Lower leg skin (tissue), 4 donors: Measurements from ENCODE around the gene LIPT1. TPM values are rescaled to one million over a fixed set of nuclear protein-coding genes. Genes with fewer than 3 reads are reported as not detected.
A peak's percentile ranks its signal among the peaks of the same experiment; 100 is the strongest.

Source experiments
- DNase-seq, 2 donors: peaks; one replicate each; pipeline ENCODE4 v3.0.0-alpha.2; 2019; ENCODE audit warnings: low spot score in 2 of 2
- H3K4me3 ChIP-seq: fragments of 200-600 bp; sonication (generic); 2 replicates; pipeline ENCODE4 v1.5.1; 2017; ENCODE audit warnings: mild to moderate bottlenecking, low read depth; ENCODE audit not compliant: poor library complexity, severe bottlenecking
- POLR2A ChIP-seq, 2 donors: fragments of 450-650 bp; IDR thresholded peaks; one replicate each; pipeline ENCODE4 v1.6.1; 2016 to 2017; ENCODE audit warnings: antibody characterized with exemption in 2 of 2, mild to moderate bottlenecking in 1 of 2, moderate library complexity in 1 of 2
- WGBS, 2 donors: methylation state at CpG; one replicate each; pipeline ENCODE4 v1.1.5; 2018; 5-methylcytosine and 5-hydroxymethylcytosine counted together
- intact Hi-C: fragments of 100-400 bp; cut with DNase I; formaldehyde crosslinking; loops from one replicate; pipeline ENCODE4 v1.15.0; 2023; ENCODE audit warnings: low total_unique reads
- total RNA-seq, 4 donors: library from RNA; depleted of rRNA; stranded (reverse); fragments of >200 nt; gene quantifications; one replicate each; pipeline ENCODE4 v1.1.0, GENCODE V29; 2016
- TF ChIP-seq, protein P1 (sequence below), 3 donors: fragments of 450-650 bp; IDR thresholded peaks; one replicate each; pipeline ENCODE4 v1.5.1; 2016; ENCODE audit warnings: antibody characterized with exemption in 3 of 3, mild to moderate bottlenecking in 3 of 3, moderate library complexity in 2 of 3

LIPT1 gene
- 1 to 10 TPM; 3.3 to 9.8 (median 5.7) TPM for total RNA-seq

DNA sequence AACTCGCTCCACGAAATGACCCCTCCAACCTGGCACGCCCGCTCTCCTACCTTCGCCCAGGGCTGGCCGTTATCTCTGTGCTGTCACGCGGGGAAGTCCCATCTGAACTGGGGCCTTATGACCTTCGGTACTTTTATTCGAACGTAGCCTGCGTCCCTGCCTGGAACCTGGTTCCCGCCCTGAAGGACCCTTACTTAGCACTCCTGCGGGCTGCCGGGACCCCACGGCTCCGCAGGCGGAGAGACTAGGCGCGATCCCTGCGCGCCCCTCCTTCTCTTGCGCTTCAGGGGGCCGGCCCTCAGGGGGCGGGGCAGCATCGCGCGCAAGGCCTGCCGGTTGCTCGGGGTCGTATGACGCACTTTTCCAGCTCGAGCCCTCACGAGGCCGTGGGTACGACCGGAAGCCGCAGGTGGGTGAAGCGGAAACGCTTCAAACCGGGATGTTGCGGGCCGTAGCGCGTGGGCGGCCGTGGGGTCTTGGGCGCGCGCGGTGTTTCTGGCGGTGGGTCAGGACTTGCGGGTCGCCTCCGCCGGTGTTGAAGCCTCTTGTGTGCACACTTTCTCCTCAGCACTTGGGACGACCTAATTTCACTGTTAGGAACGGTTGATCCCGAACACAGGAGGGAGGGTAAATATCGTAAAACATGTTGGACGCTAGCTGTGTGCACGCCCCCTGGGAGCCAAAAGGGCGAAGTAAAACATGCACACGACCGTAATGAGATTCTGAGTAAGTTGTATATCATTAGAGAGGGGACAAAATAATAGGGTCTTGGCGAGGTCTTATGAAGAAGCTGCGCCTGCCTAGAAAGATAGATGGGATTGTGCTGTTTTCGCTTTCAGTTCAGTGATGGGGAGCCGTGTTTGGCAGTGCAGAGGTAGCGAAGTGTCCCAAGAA lies at the start of gene LIPT1, which contains the start of gene TSGA10:
Gene LIPT1, plus strand, starts transcription at position 325 of the 894 bp plus-strand sequence. CDS start 6,991 bp downstream, outside the sequence.
Gene TSGA10, minus strand, starts transcription at position 300 of the 894 bp plus-strand sequence. CDS start 45,503 bp downstream, outside the sequence.
- WGBS, 2 donors: 0 to 1% methylated on average over 45 to 48 of the region's 70 CpGs
- H3K4me3 ChIP-seq: peak within 1 kb of the TSS; percentile 55
- intact Hi-C loops: no loop called here
- peak in 1 of 2 donors; percentile 42 for TF ChIP-seq POLR2A (IDR thresholded peaks at IDR 0.05)
- TF ChIP-seq, protein P1, sequence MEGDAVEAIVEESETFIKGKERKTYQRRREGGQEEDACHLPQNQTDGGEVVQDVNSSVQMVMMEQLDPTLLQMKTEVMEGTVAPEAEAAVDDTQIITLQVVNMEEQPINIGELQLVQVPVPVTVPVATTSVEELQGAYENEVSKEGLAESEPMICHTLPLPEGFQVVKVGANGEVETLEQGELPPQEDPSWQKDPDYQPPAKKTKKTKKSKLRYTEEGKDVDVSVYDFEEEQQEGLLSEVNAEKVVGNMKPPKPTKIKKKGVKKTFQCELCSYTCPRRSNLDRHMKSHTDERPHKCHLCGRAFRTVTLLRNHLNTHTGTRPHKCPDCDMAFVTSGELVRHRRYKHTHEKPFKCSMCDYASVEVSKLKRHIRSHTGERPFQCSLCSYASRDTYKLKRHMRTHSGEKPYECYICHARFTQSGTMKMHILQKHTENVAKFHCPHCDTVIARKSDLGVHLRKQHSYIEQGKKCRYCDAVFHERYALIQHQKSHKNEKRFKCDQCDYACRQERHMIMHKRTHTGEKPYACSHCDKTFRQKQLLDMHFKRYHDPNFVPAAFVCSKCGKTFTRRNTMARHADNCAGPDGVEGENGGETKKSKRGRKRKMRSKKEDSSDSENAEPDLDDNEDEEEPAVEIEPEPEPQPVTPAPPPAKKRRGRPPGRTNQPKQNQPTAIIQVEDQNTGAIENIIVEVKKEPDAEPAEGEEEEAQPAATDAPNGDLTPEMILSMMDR (IDR thresholded peaks at IDR 0.05): no peak
- peak; percentile 91 to 98 for DNase-seq

DNA sequence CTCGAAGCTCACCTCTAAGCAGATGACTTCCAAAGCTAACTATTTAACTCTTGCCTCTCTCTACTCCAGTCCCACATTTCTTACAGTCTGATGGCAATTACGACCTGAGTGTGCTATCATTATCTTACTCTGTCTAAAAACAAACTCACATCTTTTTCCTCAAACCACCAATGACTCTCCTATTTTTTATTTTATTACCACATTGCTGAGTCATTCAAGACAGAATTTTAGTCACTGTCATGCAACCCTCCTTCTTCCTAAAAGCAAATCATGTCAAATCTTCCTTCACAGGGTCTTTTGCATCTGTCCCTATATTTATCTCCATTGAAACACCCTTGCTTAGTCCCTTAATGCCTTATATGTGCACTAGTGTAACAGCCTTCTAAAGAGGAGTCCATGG lies 47.9 kb upstream of the LIPT1 start:
- TF ChIP-seq, protein P1 (IDR thresholded peaks at IDR 0.05): no peak
- TF ChIP-seq POLR2A (IDR thresholded peaks at IDR 0.05): no peak
- WGBS, 2 donors: 70 to 72% methylated on average over 2 of the region's 2 CpGs
- no peak overlapping the region for H3K4me3 ChIP-seq
- no peak for DNase-seq
- intact Hi-C loops: no loop called here

DNA sequence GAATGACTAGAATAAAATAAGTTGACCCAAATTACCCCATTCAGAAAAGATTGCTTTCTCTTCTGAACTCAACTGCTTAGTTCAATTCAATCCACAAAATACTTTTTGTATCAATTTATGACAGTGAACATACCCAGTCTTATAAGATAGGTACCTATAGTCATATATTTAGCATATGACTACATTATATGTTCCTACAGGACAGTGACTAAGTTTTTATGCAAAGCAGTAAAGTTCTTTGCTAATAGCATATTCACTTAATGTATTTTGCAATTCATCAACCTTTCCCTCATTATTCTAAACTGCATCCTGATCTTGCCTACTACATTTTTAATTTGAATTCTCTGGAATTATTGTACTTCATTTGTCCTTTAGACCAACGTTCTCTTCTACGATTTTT lies 43.5 kb upstream of the LIPT1 start:
- intact Hi-C loops: loop anchor here (10.0 kb wide), 1 partner anchor 926 kb away; no protein-coding TSS in a partner anchor
- WGBS, 2 donors: 68 to 86% methylated on average over 2 of the region's 2 CpGs
- TF ChIP-seq POLR2A (IDR thresholded peaks at IDR 0.05): no peak
- TF ChIP-seq, protein P1 (IDR thresholded peaks at IDR 0.05): no peak
- DNase-seq: no peak
- H3K4me3 ChIP-seq: no peak overlapping the region

- intact Hi-C loops: loop anchor here (10.0 kb wide), 1 partner anchor 927 kb away; no protein-coding TSS in a partner anchor
- DNase-seq: no peak
- no peak overlapping the region for H3K4me3 ChIP-seq
- TF ChIP-seq, protein P1 (IDR thresholded peaks at IDR 0.05): no peak
- no peak for TF ChIP-seq POLR2A (IDR thresholded peaks at IDR 0.05)
- 93 to 97% methylated on average over 1 of the region's 1 CpG for WGBS, 2 donors
Observed at GRCh38 chr2:99111945-99112344, 42.8 kb upstream of the LIPT1 start.

- no peak for DNase-seq
- intact Hi-C loops: loop anchor here (10.0 kb wide), 1 partner anchor 928 kb away; no protein-coding TSS in a partner anchor
- WGBS, 2 donors: 76 to 79% methylated on average over 4 of the region's 4 CpGs
Observed at GRCh38 chr2:99112617-99113016, 42.1 kb upstream of the LIPT1 start.

More at GRCh38 chr2:99112617-99113016, 42.1 kb upstream of the LIPT1 start:
- H3K4me3 ChIP-seq: no peak overlapping the region
- TF ChIP-seq, protein P1 (IDR thresholded peaks at IDR 0.05): no peak
- TF ChIP-seq POLR2A (IDR thresholded peaks at IDR 0.05): no peak
